DMS 273 (cell line): ENCODE data around the gene ESYT1.
A peak's percentile ranks its signal among the peaks of the same experiment; 100 is the strongest.

Experiments
- DNase-seq: peaks from one replicate; lab custom pipeline; 2025; ENCODE audit not compliant: unreplicated experiment; lab: John Stamatoyannopoulos, UW

The ESYT1 gene, protein sequence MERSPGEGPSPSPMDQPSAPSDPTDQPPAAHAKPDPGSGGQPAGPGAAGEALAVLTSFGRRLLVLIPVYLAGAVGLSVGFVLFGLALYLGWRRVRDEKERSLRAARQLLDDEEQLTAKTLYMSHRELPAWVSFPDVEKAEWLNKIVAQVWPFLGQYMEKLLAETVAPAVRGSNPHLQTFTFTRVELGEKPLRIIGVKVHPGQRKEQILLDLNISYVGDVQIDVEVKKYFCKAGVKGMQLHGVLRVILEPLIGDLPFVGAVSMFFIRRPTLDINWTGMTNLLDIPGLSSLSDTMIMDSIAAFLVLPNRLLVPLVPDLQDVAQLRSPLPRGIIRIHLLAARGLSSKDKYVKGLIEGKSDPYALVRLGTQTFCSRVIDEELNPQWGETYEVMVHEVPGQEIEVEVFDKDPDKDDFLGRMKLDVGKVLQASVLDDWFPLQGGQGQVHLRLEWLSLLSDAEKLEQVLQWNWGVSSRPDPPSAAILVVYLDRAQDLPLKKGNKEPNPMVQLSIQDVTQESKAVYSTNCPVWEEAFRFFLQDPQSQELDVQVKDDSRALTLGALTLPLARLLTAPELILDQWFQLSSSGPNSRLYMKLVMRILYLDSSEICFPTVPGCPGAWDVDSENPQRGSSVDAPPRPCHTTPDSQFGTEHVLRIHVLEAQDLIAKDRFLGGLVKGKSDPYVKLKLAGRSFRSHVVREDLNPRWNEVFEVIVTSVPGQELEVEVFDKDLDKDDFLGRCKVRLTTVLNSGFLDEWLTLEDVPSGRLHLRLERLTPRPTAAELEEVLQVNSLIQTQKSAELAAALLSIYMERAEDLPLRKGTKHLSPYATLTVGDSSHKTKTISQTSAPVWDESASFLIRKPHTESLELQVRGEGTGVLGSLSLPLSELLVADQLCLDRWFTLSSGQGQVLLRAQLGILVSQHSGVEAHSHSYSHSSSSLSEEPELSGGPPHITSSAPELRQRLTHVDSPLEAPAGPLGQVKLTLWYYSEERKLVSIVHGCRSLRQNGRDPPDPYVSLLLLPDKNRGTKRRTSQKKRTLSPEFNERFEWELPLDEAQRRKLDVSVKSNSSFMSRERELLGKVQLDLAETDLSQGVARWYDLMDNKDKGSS

DNA sequence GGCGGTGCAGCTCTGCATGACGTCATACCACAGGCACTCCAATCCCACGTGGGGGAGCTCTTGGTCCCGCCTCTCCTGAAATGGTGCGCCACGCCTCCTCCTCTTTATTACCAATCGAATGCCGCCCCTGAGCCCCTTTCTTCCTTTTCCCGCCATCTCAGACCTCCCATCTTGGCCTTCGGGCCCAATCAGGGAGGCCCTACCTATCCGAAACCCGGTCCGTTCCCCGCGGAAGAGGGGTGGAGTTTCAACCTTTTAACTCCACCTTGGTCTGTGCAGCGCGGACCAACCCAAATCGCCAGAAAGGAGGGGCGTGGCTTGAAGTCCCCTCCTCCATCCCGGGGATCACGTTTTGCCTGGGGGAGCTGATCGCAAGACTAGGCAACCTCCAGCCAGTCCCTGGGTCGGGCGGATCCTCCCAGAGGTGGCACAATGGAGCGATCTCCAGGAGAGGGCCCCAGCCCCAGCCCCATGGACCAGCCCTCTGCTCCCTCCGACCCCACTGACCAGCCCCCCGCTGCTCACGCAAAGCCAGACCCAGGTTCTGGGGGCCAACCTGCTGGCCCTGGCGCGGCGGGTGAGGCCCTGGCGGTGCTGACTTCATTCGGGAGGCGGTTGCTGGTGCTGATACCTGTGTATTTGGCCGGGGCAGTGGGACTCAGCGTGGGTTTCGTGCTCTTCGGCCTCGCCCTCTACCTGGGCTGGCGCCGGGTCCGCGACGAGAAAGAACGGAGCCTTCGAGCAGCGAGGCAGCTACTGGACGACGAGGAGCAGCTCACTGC is at the start of gene ESYT1:
Gene ESYT1, plus strand, starts transcription at position 380 of the 782 bp plus-strand sequence. Its CDS starts 53 bp downstream, at position 433.
- peak; percentile 99 for DNase-seq

DNA sequence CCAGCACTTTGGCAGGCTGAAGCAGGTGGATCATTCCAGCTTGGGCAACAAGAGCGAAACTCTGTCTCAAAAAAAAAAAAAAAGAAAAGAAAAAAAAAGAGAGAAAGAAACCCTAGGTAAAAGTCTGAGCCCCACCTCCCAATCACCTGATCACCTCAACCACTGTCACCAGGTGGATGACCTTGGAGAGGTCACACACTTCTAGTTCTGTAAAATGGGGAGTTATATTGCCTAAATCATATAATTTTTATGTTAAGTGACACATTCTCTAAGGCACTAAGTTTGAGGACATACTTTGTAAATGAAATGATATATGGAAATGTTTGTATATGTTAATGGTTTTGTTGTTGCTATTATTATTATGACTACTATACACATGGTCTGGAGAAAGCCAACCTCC is 49.6 kb upstream of the ESYT1 start:
- DNase-seq: no peak

DNA sequence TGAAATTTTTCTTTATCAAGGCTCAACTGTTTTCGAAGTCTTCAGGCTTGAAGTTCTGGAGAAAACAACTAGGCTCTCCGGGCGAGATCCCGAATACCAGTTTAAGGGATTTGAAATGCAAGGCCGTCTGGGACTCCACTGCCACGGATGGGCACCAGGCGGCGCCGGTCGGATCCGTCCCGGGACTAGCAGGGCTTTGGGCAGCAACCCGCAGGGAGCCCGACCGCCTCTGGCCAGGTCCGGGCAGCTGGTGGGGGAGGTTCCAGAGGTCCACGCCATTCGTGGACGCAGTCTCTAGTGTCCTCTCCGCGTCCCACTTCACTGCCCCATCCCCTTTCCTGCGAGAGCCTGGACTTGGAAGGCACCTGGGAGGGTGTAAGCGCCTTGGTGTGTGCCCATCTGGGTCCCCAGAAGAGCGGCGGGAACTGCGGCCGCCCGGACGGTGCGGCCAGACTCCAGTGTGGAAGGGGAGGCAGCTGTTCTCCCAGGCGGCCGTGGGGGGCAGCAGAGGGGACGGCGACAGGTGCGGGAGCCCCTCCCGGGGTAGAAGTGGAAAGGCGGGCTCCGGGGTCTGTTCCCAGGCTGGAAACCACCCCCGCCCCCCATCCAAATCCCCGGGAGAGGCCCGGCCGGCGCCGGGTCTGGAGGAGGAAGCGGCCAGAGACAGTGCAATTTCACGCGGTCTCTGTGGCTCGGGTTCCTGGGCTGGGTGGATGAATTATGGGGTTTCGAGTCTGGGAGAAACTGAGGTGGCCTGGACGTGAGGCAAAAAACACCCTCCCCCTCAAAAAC is 48.9 kb upstream of the ESYT1 start:
- DNase-seq: peak; percentile 86

DNA sequence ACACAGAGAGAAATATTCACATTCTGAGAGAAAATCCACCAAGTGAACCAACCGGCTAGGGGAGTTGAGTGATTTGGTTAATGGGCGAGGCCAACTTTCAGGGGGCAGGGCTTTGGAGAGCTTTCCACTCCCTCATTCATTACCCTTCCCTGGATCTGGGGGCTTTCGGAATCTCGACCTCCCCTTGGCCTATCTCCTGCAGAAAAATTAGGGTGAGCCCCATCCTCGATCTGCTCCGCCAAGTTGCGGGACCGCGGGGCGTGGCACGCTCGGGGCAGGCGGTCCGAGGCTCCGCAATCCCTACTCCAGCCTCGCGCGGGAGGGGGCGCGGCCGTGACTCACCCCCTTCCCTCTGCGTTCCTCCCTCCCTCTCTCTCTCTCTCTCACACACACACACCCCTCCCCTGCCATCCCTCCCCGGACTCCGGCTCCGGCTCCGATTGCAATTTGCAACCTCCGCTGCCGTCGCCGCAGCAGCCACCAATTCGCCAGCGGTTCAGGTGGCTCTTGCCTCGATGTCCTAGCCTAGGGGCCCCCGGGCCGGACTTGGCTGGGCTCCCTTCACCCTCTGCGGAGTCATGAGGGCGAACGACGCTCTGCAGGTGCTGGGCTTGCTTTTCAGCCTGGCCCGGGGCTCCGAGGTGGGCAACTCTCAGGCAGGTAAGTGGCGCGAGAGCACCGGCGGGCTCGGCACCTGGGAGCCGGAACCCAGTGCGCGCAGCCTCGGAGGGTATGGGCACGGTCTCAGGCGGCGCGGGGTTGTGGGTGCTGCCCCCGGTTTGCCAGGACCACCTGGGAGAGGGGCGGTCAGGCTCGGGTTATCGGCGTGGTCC is 48.1 kb upstream of the ESYT1 start, which contains the start of gene ERBB3:
Gene ERBB3, plus strand, starts transcription at position 443 of the 833 bp plus-strand sequence. Its CDS starts 136 bp downstream, at position 579.
- peak; percentile 78 for DNase-seq

DNA sequence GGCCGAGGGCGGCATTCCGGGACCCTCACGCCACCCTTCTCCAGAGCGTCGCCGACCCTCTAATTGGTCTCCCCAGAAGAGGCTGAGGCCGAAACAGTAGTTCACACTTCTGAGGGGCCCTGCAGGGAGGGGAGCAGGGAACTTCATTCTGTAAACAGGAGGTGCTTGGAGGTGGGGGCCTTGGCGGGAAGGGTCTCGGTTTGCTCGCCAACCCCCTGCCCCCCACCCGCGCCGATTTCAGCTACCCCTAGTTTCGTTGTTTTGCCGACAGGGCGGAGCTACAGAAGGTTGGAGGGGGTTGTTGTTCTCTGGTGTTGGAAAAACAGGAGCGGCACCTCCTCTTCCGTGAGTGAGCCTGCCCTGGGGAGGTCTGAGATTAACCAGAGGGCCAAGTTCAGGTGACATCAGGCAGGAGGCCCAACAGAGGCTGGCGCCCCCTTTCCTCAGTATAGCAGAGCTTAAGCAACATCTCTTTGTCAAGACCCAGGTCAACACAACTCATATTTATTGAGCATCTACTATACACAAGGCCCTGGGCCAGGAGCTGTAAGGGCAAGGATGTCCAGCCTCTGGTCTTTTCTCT is 47.4 kb upstream of the ESYT1 start:
- no peak for DNase-seq

DNA sequence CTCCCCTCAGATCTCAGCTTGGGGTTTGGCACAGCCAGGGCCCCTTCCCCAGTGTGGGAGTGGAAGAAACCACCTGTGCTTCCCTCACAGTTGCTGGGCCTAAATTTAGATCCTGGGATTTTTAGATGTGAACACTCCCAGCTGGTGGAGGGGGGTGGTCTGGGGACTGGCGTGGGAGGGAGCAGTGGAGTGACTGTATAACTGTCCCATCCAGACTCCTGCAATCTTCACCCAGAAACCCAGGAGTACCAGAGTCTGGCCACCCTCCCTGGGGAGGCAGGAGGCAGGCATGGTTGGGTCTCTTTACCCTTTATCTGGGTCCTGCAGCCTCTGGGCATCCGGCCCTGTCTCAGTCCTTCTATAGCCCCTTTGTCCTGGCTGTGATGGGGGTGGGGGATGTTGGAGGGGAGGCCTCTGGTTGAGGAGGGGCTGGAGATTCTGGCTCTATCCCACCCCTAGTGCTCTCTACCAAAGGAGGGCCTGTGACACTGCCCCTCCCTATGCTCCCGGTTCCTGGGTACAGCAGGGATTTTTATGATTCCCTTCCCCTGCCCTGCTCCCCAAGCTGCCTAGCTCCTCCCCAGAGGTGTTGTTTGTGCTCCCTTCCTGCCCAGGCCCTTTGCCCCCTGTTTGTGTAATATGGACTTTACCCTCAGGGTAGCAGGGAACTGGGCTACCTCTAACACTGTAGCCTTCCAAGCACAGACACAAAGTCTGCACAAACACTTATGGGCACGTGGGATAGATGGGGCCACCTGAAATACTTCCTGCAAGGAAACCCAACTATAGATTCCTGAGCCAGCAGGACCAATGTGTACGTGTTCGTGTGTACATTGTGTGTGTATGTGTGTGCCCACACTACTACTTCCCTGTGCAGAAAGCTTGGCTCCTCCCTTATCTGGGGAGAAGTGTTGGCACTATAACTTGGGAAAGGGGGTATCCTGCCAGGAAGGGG is 46.4 kb upstream of the ESYT1 start:
- no peak for DNase-seq

DNA sequence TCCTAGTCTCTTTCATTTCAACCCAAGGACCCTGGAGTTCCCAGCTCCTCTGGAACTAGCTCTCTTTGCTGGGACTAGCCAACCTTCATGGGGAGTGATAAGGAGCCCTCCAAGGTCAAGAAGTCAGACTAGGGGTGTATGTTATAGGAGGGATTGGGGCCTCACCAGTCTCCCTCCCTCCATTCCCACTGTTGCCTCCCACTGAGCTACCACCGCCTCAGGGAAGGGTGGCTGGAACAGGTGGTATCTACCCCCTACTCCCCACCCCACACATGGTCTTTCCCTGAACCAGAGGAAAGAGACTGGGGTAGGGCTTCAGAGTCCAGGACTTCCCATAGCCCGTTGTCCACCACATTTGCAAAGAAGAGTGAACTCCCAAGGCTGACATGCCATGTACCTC is 45.7 kb upstream of the ESYT1 start:
- no peak for DNase-seq

DNA sequence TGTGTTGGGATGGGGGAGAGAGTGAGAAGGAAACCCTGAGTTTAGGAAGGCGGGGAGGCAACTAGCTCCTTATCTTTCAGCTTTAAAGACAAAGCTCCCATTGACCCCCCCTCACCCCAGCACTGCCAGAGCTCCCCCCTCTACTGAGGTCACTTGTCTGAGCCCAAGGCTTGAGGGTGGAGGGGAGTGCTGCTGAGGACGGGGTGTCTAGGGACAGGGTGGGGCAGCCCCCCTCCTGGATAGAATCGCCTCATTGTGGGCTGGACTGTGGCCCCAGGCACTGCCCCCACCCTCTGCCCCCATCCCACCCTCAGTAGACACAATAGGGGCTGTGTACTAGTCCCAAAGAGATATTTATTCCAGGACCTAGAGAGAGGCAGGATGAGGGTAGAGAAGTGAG is 45.1 kb upstream of the ESYT1 start:
- no peak for DNase-seq

DNA sequence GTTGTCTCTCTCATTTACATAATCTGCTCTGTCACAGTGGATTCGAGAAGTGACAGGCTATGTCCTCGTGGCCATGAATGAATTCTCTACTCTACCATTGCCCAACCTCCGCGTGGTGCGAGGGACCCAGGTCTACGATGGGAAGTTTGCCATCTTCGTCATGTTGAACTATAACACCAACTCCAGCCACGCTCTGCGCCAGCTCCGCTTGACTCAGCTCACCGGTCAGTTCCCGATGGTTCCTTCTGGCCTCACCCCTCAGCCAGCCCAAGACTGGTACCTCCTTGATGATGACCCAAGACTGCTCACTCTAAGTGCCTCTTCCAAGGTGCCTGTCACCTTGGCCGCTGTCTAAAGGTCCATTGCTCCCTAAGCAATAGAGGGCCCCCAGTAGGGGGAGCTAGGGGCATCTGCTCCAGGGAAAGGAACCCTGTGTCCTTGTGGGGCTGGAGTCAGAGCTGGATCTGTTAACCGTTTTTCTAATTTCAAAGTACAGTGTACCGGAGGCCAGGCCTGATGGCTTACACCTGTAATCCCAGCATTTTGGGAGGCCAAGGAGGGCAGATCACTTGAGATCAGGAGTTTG is 43.0 kb upstream of the ESYT1 start:
- DNase-seq: peak; percentile 66

DNA sequence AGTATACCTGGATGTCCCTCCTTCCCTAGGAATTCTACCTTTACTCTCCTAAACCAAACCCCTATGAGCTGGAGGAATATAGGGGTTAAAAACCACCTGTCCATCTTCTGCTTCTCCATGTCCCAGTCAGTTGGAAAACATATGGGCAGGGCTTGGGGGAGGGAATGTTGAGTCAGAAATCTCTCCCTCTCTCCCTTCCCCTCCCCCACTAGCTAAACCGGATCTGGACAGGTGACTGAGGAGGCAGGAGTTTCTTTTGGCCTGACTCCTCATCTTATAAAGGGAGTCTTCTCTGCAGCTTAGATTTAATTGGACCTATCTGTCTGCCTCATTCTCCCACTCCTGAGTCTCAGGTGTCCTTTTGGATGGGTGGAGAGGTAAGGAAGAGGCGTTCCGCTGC is 42.0 kb upstream of the ESYT1 start:
- DNase-seq: no peak

DNA sequence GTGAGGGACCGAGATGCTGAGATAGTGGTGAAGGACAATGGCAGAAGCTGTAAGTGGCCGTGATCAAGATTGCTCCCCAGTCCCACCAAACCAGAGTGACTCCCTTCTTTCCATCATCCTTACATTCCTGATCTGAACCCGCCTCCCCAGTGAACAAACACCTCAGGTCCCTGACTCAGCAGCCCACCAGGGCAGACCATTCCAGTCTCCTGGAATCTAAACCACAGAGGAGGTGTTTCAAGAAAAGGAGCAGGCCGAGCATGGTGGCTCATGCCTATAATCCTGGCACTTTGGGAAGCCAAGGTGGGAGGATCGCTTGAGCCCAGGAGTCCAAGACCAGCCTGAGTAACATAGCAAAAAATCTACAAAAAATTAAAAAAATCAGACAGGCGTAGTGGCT is 41.5 kb upstream of the ESYT1 start:
- DNase-seq: no peak

DNA sequence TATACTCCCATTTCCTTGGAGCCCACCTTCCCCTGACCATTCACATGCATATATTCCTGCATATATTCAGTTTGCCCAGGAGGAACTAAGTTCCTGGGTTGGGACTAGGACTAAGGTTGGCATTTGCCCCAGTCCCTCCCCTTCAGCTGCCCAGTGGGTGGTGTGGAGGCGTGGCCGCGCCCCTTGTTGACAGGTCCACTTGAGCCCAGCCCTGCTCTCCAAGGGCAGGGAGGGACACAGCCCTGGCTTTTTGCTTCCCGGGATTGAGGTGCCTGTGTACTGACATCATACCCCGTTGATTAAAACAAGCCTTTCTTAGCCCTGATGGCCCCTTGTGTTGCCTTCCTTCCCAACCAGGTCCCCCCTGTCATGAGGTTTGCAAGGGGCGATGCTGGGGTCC is 40.8 kb upstream of the ESYT1 start:
- peak; percentile 10 for DNase-seq

DNA sequence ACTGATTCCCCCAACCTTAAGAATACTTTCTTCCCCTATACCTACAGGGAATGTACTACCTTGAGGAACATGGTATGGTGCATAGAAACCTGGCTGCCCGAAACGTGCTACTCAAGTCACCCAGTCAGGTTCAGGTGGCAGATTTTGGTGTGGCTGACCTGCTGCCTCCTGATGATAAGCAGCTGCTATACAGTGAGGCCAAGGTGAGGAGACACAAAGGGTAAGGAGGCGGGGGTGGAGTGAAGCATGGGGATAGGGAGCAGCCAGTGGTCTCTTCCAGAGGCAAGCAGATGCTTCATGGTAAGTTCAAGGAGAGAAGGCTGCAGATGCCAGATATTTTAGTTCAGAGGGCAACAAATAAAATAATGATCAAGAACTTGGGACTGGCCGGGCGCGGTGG is 30.3 kb upstream of the ESYT1 start:
- DNase-seq: no peak

DNA sequence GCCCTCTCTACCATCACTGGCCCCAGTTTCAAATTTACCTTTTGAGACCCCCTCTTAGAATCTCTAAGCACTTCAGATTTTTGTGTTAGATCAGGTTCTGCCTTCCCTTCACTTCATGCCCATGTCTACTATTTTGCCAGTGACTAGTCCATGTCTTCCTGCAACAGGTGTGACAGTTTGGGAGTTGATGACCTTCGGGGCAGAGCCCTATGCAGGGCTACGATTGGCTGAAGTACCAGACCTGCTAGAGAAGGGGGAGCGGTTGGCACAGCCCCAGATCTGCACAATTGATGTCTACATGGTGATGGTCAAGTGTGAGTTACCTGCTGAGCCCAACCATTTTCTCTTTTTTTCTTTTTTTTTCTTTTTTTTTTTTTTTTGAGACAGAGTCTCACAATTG is 29.5 kb upstream of the ESYT1 start:
- DNase-seq: no peak

DNA sequence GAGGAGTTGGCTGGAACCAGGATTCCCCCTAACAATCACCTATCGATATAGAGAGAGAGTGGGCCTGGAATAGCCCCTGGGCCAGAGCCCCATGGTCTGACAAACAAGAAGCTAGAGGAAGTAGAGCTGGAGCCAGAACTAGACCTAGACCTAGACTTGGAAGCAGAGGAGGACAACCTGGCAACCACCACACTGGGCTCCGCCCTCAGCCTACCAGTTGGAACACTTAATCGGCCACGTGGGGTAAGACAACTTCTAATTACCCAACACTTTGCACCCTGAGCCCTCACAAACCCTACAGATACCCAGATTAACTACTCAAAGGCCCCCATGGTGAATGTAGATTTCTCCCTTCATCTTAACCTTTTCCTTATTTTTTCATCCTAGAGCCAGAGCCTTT is 28.3 kb upstream of the ESYT1 start:
- DNase-seq: no peak

DNA sequence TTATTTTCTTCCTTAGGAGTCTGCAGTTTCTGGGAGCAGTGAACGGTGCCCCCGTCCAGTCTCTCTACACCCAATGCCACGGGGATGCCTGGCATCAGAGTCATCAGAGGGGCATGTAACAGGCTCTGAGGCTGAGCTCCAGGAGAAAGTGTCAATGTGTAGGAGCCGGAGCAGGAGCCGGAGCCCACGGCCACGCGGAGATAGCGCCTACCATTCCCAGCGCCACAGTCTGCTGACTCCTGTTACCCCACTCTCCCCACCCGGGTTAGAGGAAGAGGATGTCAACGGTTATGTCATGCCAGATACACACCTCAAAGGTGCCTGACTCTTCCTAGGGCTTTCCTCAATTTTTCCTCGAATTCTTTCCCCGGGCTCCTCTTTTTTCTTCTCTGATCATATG is 27.0 kb upstream of the ESYT1 start:
- DNase-seq: no peak

DNA sequence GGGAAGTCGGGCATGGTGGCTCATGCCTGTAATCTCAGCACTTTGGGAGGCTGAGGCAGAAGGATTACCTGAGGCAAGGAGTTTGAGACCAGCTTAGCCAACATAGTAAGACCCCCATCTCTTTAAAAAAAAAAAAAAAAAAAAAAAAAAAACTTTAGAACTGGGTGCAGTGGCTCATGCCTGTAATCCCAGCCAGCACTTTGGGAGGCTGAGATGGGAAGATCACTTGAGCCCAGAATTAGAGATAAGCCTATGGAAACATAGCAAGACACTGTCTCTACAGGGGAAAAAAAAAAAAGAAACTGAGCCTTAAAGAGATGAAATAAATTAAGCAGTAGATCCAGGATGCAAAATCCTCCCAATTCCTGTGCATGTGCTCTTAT is 25.4 kb upstream of the ESYT1 start:
- DNase-seq: no peak
